Activated CD8-positive, alpha-beta memory T cell treated with anti-CD3 and anti-CD28 coated beads for 4 hours (primary cell): Measurements from ENCODE around the gene UBE2K.
"Not testable (repeated sequence)": the region's sequence is repeated elsewhere in the genome, so short reads cannot be mapped to it uniquely, and the experiment has no call there.

Experiments used
- DNase-seq, 2 donors: peaks; one replicate each; pipeline ENCODE4 v3.0.0-alpha.2; 2020; ENCODE audit warnings: low read depth in 2 of 2

Gene UBE2K

GRCh38 chr4:39802005-39802404, 104.1 kb downstream of the UBE2K start:
- no peak for DNase-seq

GRCh38 chr4:39808231-39808749, 110.4 kb downstream of the UBE2K start:
- no peak for DNase-seq

- no peak for DNase-seq
These were observed 114.6 kb downstream of the UBE2K start for GRCh38 chr4:39812500-39812899.

GRCh38 chr4:39813033-39813432, 115.1 kb downstream of the UBE2K start:
- not testable (repeated sequence) for DNase-seq

- not testable (repeated sequence) for DNase-seq
These were observed 115.8 kb downstream of the UBE2K start for GRCh38 chr4:39813761-39814160.

GRCh38 chr4:39814403-39815185, 116.7 kb downstream of the UBE2K start:
- no peak for DNase-seq

- DNase-seq, result no peak
These were observed 120.7 kb downstream of the UBE2K start for GRCh38 chr4:39818646-39819045.

- DNase-seq, result no peak
These were observed 122.2 kb downstream of the UBE2K start for GRCh38 chr4:39820186-39820585.

GRCh38 chr4:39821951-39822350, 124.0 kb downstream of the UBE2K start:
- DNase-seq, result no peak

GRCh38 chr4:39822662-39823061, 124.7 kb downstream of the UBE2K start:
- DNase-seq, result no peak

- DNase-seq, result no peak
These were observed 125.3 kb downstream of the UBE2K start for GRCh38 chr4:39823191-39823590.

GRCh38 chr4:39825090-39825489, 127.2 kb downstream of the UBE2K start:
- no peak for DNase-seq

GRCh38 chr4:39825741-39826231, 127.8 kb downstream of the UBE2K start:
- no peak for DNase-seq
